ENCODE data around the gene SLC6A1. TPM values are rescaled to one million over a fixed set of nuclear protein-coding genes. Genes with fewer than 3 reads are reported as not detected.

The SLC6A1 gene
- total and polyA plus RNA-seq, 2 of the 13 experiments (the other 11 are each of a cell fraction or from before 2014, with no cell fraction given), result not detected

GRCh38 chr3:11022115-11022514 is 29.6 kb downstream of the SLC6A1 start:
- no peaks in the 10 kb centered on the region for H3K4me1 ChIP-seq (ENCODE audit: insufficient read depth, low read length)
- H2AFZ ChIP-seq (ENCODE audit: low read length), result no peak overlapping the region
- CTCF ChIA-PET (ENCODE audit: low intra/inter-chr PET ratio, low total read pairs), result no interaction called here
- DNase-seq (ENCODE audit: low spot score) (no peak), FAIRE-seq (no peak), ATAC-seq (peak; percentile 52)
- in situ Hi-C loops (cut with HindIII; ENCODE audit: extremely low pct_ligation_motif_present, low pct_unique_long_range_greater_than_20kb), result no loop called here
- H3K9me3 ChIP-seq (ENCODE audit: low read length), result no peaks in the 10 kb centered on the region
- no peaks in the 10 kb centered on the region for H4K20me1 ChIP-seq (ENCODE audit: insufficient read depth, low read length)
- intact Hi-C loops (cut with micrococcal nuclease; ENCODE audit: unreplicated experiment), result no loop called here
- no peaks in the 10 kb centered on the region for H3K79me2 ChIP-seq (ENCODE audit: insufficient read depth, low read length)
- no peak overlapping the region for H3K4me3 ChIP-seq (replicated peaks in 1 of 3; ENCODE audit: insufficient read depth in 1 of 3, low read depth in 2 of 3, low read length in 3 of 3)
- H3K4me2 ChIP-seq (ENCODE audit: low read depth, low read length), result no peak overlapping the region
- TF ChIP-seq, protein P1, sequence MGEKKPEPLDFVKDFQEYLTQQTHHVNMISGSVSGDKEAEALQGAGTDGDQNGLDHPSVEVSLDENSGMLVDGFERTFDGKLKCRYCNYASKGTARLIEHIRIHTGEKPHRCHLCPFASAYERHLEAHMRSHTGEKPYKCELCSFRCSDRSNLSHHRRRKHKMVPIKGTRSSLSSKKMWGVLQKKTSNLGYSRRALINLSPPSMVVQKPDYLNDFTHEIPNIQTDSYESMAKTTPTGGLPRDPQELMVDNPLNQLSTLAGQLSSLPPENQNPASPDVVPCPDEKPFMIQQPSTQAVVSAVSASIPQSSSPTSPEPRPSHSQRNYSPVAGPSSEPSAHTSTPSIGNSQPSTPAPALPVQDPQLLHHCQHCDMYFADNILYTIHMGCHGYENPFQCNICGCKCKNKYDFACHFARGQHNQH (CRISPR knock-in tag; IDR thresholded peaks at IDR 0.05), result no peak
- no peak for TF ChIP-seq ZNF136 (CRISPR knock-in tag; IDR thresholded peaks at IDR 0.05; ENCODE audit: low read depth)
- no peak for TF ChIP-seq ARID5B (CRISPR knock-in tag; IDR thresholded peaks at IDR 0.05)
- TF ChIP-seq NBN (conservative IDR thresholded peaks at IDR 0.05), result no peak
- TF ChIP-seq ZNF790 (CRISPR knock-in tag; IDR thresholded peaks at IDR 0.05; ENCODE audit: borderline replicate concordance), result no peak
- TF ChIP-seq CHD4 (IDR thresholded peaks at IDR 0.05; ENCODE audit: borderline replicate concordance, low read length), result no peak
- TF ChIP-seq SYNCRIP (IDR thresholded peaks at IDR 0.05; ENCODE audit: insufficient read depth, low read depth, low read length), result no peak
- TF ChIP-seq ZNF816 (CRISPR knock-in tag; IDR thresholded peaks at IDR 0.05; ENCODE audit: borderline replicate concordance), result no peak
- TF ChIP-seq SNRNP70 (IDR thresholded peaks at IDR 0.05; ENCODE audit: low read depth, low read length), result no peak
- no peak for TF ChIP-seq ZNF883 (CRISPR knock-in tag; IDR thresholded peaks at IDR 0.05; ENCODE audit: not compliant biosample characterization)
- TF ChIP-seq KAT7 (CRISPR knock-in tag; IDR thresholded peaks at IDR 0.05; ENCODE audit: borderline replicate concordance), result no peak
- no peak for TF ChIP-seq MEIS1 (CRISPR knock-in tag; IDR thresholded peaks at IDR 0.05; ENCODE audit: borderline replicate concordance)
- H3K36me3 ChIP-seq (replicated peaks in 1 of 2; ENCODE audit: control insufficient read depth in 1 of 2, insufficient read depth in 2 of 2, low read length in 2 of 2), result no peaks in the 10 kb centered on the region
- POLR2A ChIA-PET, result no interaction called here
- peaks cover 1 to 15% of the 10 kb centered on the region in 2 experiments; a peak in 2 of 5 replicates for H3K27me3 ChIP-seq (ENCODE audit: control insufficient read depth in 1 of 2, insufficient read depth in 2 of 2, low read length in 2 of 2)
- H3K9ac ChIP-seq (ENCODE audit: insufficient read depth, low read depth, low read length), result no peak overlapping the region
- WGBS (ENCODE audit: low lambda C conversion rate), result 9% methylated on average over 6 of the region's 10 CpGs
- no TSS peak for BruUV-seq (replicated peaks)
- no peak overlapping the region for H3K27ac ChIP-seq (ENCODE audit: extremely low read length, insufficient read depth, low read length)

Data from HepG2 (cell line).